22Rv1 (cell line): Measurements from ENCODE around the gene CA12.

Experiments
- H3K27ac ChIP-seq: fragments of 450-650 bp; 2 replicates; pipeline ENCODE4 v1.5.1; 2017
- ZFX ChIP-seq: fragments of 450-650 bp; IDR thresholded peaks from 2 replicates; pipeline ENCODE4 v1.6.1; 2017; ENCODE audit warnings: antibody characterized with exemption, borderline replicate concordance
- TF ChIP-seq, protein P1 (sequence below): fragments of 450-650 bp; IDR thresholded peaks from 2 replicates; pipeline ENCODE4 v1.5.1; 2017; ENCODE audit warnings: mild to moderate bottlenecking

Gene CA12

DNA sequence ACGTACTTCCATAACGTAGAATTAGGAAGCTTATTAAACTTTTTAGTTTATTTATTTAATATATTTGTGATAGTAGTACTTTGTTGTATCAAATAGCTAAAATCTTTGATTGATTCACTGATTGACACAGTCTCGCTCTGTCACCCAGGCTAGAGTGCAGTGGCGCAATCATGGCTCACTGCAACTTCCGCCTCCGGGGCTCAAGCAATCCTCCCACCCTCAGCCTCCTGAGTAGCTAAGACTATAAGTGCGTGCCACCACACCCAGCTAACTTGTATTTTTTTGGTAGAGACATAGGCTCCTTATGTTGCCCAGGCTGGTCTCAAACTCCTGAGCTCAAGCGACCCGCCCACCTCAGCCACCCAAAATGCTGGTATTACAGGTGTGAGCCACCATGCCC lies 98.5 kb downstream of the CA12 start:
- TF ChIP-seq, protein P1, sequence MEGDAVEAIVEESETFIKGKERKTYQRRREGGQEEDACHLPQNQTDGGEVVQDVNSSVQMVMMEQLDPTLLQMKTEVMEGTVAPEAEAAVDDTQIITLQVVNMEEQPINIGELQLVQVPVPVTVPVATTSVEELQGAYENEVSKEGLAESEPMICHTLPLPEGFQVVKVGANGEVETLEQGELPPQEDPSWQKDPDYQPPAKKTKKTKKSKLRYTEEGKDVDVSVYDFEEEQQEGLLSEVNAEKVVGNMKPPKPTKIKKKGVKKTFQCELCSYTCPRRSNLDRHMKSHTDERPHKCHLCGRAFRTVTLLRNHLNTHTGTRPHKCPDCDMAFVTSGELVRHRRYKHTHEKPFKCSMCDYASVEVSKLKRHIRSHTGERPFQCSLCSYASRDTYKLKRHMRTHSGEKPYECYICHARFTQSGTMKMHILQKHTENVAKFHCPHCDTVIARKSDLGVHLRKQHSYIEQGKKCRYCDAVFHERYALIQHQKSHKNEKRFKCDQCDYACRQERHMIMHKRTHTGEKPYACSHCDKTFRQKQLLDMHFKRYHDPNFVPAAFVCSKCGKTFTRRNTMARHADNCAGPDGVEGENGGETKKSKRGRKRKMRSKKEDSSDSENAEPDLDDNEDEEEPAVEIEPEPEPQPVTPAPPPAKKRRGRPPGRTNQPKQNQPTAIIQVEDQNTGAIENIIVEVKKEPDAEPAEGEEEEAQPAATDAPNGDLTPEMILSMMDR = no peak
- TF ChIP-seq ZFX = no peak
- H3K27ac ChIP-seq = no peak overlapping the region

GRCh38 chr15:63277893-63278456 lies 103.7 kb downstream of the CA12 start:
- H3K27ac ChIP-seq = no peak overlapping the region
- no peak for TF ChIP-seq ZFX
- TF ChIP-seq, protein P1 = no peak

GRCh38 chr15:63277038-63277892 lies 104.4 kb downstream of the CA12 start, which contains the start of gene APH1B:
APH1B (plus strand) TSS chr15:63277605; CDS start chr15:63277624, 19 bp downstream.
- H3K27ac ChIP-seq = peak within 1 kb of the TSS; percentile 16; the same call in 1 of the 2 replicates
- no peak for TF ChIP-seq ZFX

DNA sequence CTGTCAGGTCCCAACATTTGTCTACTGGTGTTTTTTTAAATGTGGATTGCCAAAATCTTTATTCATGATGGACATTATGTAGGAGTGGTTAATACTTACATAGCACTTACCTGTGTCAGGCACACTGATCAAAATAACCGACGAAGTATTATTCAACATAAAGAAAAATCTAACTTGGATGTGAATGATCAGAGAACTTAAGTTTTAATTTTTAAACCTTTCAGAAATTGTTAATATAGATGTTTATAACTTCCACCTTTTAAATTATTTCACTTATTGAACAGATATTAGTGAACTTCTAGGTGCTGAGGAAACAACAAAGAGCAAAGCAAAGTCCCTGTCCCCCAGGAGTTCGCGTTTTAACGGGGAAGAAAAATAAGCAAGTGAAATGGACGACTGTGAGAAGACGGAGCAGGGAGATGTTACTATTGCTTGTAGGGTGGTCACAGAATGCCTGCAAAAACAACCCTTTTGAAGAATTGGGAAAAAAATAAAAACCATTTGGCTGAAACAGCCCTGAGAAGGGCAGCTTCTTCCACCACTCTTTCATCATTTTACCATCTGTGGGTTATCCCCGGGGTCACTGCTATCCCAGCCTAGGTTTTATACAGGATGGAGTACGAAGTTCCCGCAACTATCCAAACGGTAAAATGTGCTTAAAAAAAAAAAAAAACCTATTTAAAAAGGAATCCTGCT lies 105.2 kb downstream of the CA12 start:
- TF ChIP-seq, protein P1 = no peak
- no peak for TF ChIP-seq ZFX
- H3K27ac ChIP-seq = no peak overlapping the region

DNA sequence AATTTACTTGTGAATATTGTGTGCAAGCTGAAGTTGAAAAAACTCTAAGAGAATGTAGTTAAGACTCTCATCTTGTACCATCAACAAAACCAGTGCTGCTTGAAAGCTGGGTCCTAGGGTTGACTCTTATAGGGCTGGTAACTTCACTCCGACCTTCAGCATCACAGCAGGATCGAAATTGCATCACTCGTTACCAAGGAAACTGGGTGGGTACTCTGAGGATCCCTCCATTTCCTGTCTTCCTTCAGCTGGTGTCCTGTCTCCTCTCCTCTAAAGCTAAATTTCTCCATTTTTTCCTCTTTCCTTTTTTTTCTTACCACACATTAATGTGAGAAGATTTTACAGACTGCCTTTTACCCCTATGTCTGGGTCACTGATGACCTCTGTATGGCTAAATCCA lies 107.2 kb downstream of the CA12 start:
- no peak overlapping the region for H3K27ac ChIP-seq
- TF ChIP-seq ZFX = no peak
- TF ChIP-seq, protein P1 = no peak
